HepG2 (cell line): Measurements from ENCODE around the gene LCN12. TPM values are rescaled to one million over a fixed set of nuclear protein-coding genes. Genes with fewer than 3 reads are reported as not detected.

Experiments
- ATAC-seq: fragments of 200-7000 bp; cut with Tn5 transposase; 3 replicates; pipeline ENCODE4 v1.9.1; 2020; ENCODE audit warnings: mild to moderate bottlenecking, moderate library complexity
- BruUV-seq: library from RNA; stranded (reverse); fragments of 400-500 nt; replicated peaks from 2 replicates; lab custom pipeline; 2021; lab: Mats Ljungman, UMichigan
- CTCF ChIA-PET: fragments of 300-600 bp; formaldehyde crosslinking; extraction: SDS; loops from one replicate; lab custom pipeline; 2021; ENCODE audit warnings: low total read pairs, inconsistent platforms, low intra/inter-chr PET ratio; lab: Yijun Ruan, JAX
- POLR2A ChIA-PET: fragments of 350-600 bp; sonication (Branson Sonifier 250); formaldehyde crosslinking; loops from one replicate; lab custom pipeline; 2020; ENCODE audit warnings: antibody characterized with exemption, inconsistent platforms; lab: Yijun Ruan, JAX
- DNase-seq: peaks from one replicate; pipeline ENCODE4 v3.0.0-alpha.2; 2015; ENCODE audit warnings: low spot score
- FAIRE-seq: peaks from 3 replicates; lab custom pipeline; 2011; peaks lifted over from hg19 to GRCh38; lab: Jason Lieb, UNC
- H2AFZ ChIP-seq: one replicate; pipeline ENCODE4 v1.6.1; 2011; ENCODE audit warnings: low read length, inconsistent platforms
- H3K27ac ChIP-seq: fragments of 300-600 bp; 3 replicates; pipeline ENCODE4 v1.8.0; 2011; ENCODE audit warnings: mixed run types, mild to moderate bottlenecking, mixed read lengths, low read length, inconsistent platforms; ENCODE audit not compliant: insufficient read depth; ENCODE audit errors: extremely low read length
- H3K27me3 ChIP-seq, 2 experiments: fragments of 200-600 bp in 1 of 2; 2 replicates in 1 of 2; 3 replicates in 1 of 2; pipeline versions ENCODE4 v1.6.0 to v1.8.0; 2011; ENCODE audit warnings: low read length in 2 of 2, mild to moderate bottlenecking in 2 of 2, moderate library complexity in 2 of 2, inconsistent platforms in 1 of 2; ENCODE audit not compliant: insufficient read depth in 2 of 2, control insufficient read depth in 1 of 2
- H3K36me3 ChIP-seq, 2 experiments: fragments of 200-600 bp in 1 of 2; replicated peaks in 1 of 2; 2 replicates in 1 of 2; 3 replicates in 1 of 2; pipeline versions ENCODE4 v1.5.1 to v1.8.0; 2011; ENCODE audit warnings: low read length in 2 of 2, inconsistent platforms in 1 of 2; ENCODE audit not compliant: insufficient read depth in 2 of 2, control insufficient read depth in 1 of 2
- H3K4me1 ChIP-seq: 2 replicates; pipeline ENCODE4 v1.5.1; 2012; ENCODE audit warnings: low read length, inconsistent platforms; ENCODE audit not compliant: insufficient read depth
- H3K4me2 ChIP-seq: 2 replicates; pipeline ENCODE4 v1.6.0; 2011; ENCODE audit warnings: low read depth, low read length, inconsistent platforms
- H3K4me3 ChIP-seq, 3 experiments: fragments of 200-600 bp in 1 of 3; sonication (generic), shearing (Covaris generic) in 1 of 3; replicated peaks in 1 of 3; 2 replicates each; pipeline ENCODE4 v1.5.1; 2011 to 2016; ENCODE audit warnings: low read length in 3 of 3, inconsistent platforms in 2 of 3, low read depth in 2 of 3, mild to moderate bottlenecking in 2 of 3, control low read depth in 1 of 3, mixed read lengths in 1 of 3; ENCODE audit not compliant: insufficient read depth in 1 of 3
- H3K79me2 ChIP-seq: one replicate; pipeline ENCODE4 v1.6.1; 2011; ENCODE audit warnings: low read length, inconsistent platforms; ENCODE audit not compliant: insufficient read depth
- H3K9ac ChIP-seq: 2 replicates; pipeline ENCODE4 v1.6.0; 2011; ENCODE audit warnings: mild to moderate bottlenecking, low read depth, low read length, inconsistent platforms; ENCODE audit not compliant: insufficient read depth
- H3K9me3 ChIP-seq: 2 replicates; pipeline ENCODE4 v1.5.1; 2012; ENCODE audit warnings: mild to moderate bottlenecking, low read length
- H4K20me1 ChIP-seq: 2 replicates; pipeline ENCODE4 v1.6.0; 2011; ENCODE audit warnings: inconsistent platforms, mild to moderate bottlenecking, low read length, moderate library complexity; ENCODE audit not compliant: insufficient read depth
- CBX5 ChIP-seq: sonication (generic); formaldehyde crosslinking; IDR thresholded peaks from 2 replicates; pipeline ENCODE4 v1.4.0; 2020; ENCODE audit warnings: missing genetic modification reagents, borderline replicate concordance
- CSRNP2 ChIP-seq: sonication (generic); formaldehyde crosslinking; conservative IDR thresholded peaks from 2 replicates; pipeline ENCODE4 v1.8.0; 2022; ENCODE audit warnings: low read depth, missing genetic modification reagents
- MLXIP ChIP-seq: sonication (generic); formaldehyde crosslinking; IDR thresholded peaks from 2 replicates; pipeline ENCODE4 v1.9.0; 2021; ENCODE audit warnings: missing genetic modification reagents, borderline replicate concordance
- PHF5A ChIP-seq: IDR thresholded peaks from one replicate; pipeline ENCODE4 v1.6.1; 2018; ENCODE audit warnings: low read depth, missing genetic modification reagents; ENCODE audit not compliant: unreplicated experiment
- THAP9 ChIP-seq: sonication (generic); formaldehyde crosslinking; IDR thresholded peaks from 2 replicates; pipeline ENCODE4; 2020; ENCODE audit warnings: missing genetic modification reagents, mild to moderate bottlenecking, borderline replicate concordance
- TRIM24 ChIP-seq: sonication (generic); formaldehyde crosslinking; IDR thresholded peaks from 2 replicates; pipeline ENCODE4 v1.8.0; 2022; ENCODE audit warnings: mild to moderate bottlenecking, missing genetic modification reagents
- ZFP82 ChIP-seq: sonication (generic); formaldehyde crosslinking; IDR thresholded peaks from 2 replicates; pipeline ENCODE4 v1.5.1; 2020; ENCODE audit warnings: mild to moderate bottlenecking, missing genetic modification reagents, borderline replicate concordance
- ZNF44 ChIP-seq: sonication (generic); formaldehyde crosslinking; IDR thresholded peaks from 2 replicates; pipeline ENCODE4 v1.5.1; 2020; ENCODE audit warnings: mild to moderate bottlenecking, missing genetic modification reagents
- ZNF598 ChIP-seq: sonication (generic); formaldehyde crosslinking; IDR thresholded peaks from 2 replicates; pipeline ENCODE4 v1.5.1; 2020; ENCODE audit warnings: mild to moderate bottlenecking, missing genetic modification reagents, borderline replicate concordance
- WGBS: methylation state at CpG from one replicate; pipeline ENCODE4 v1.1.6; 2017; ENCODE audit warnings: low lambda C conversion rate; 5-methylcytosine and 5-hydroxymethylcytosine counted together
- in situ Hi-C: cut with HindIII; loops from 2 replicates; pipeline ENCODE4 v1.10.0; 2017; ENCODE audit warnings: low pct_unique_long_range_greater_than_20kb; ENCODE audit not compliant: extremely low pct_ligation_motif_present
- intact Hi-C: fragments of 100-400 bp; cut with micrococcal nuclease; formaldehyde crosslinking; loops from one replicate; pipeline ENCODE4 v1.10.0; 2022; ENCODE audit not compliant: unreplicated experiment
- polyA plus RNA-seq, 8 experiments: library from polyadenylated mRNA; depleted of rRNA in 3 of 8; stranded (reverse) in 7 of 8; unstranded in 1 of 8; fragments of >200 nt; fragmentation: Illumina TruSeq in 4 of 8; extraction: Trizol in 4 of 8; gene quantifications; 2 replicates each; pipeline versions ENCODE4 v1.2.1 to v1.2.3, GENCODE V29; 2011 to 2016; ENCODE audit warnings: low read depth in 4 of 8, missing spikeins in 1 of 8, mixed read lengths in 1 of 8; ENCODE audit not compliant: insufficient read depth in 1 of 8
- total RNA-seq, 5 experiments: library from RNA; depleted of rRNA; stranded (reverse); fragments of >200 nt; fragmentation: Illumina TruSeq; extraction: Trizol; gene quantifications; 2 replicates each; pipeline ENCODE4 v1.2.3, GENCODE V29; 2016; ENCODE audit warnings: low read depth in 1 of 5

LCN12 gene
- total and polyA plus RNA-seq, 2 of the 13 experiments (the other 11 are each of a cell fraction or from before 2014, with no cell fraction given) = 3.4 to 6.9 TPM

GRCh38 chr9:136921718-136922117, 30.4 kb upstream of the LCN12 start:
- Histone ChIP-seq H3K4me2 (no peak overlapping the region), H3K27ac (no peak overlapping the region), H3K9me3 (no peaks in the 10 kb centered on the region), H3K4me1 (no peaks in the 10 kb centered on the region), H3K79me2 (no peaks in the 10 kb centered on the region), H3K9ac (no peak overlapping the region), H3K27me3 (no peaks in the 10 kb centered on the region), H3K4me3 (no peak overlapping the region), H2AFZ (no peak overlapping the region), H4K20me1 (no peaks in the 10 kb centered on the region), H3K36me3 (peaks cover 29 to 57% of the 10 kb centered on the region in 2 experiments; a peak in 4 of 5 replicates)
- DNase-seq (no peak), ATAC-seq (no peak), FAIRE-seq (no peak)
- in situ Hi-C loops (no loop called here), intact Hi-C loops (no loop called here)
- ChIA-PET POLR2A (no interaction called here), CTCF (no interaction called here)
- no TSS peak for BruUV-seq
- TF ChIP-seq CSRNP2 (CRISPR knock-in tag) = no peak
- no peak for TF ChIP-seq MLXIP (CRISPR knock-in tag)
- no peak for TF ChIP-seq ZNF44 (CRISPR knock-in tag)
- TF ChIP-seq CBX5 (CRISPR knock-in tag) = no peak
- no peak for TF ChIP-seq ZFP82 (CRISPR knock-in tag)
- no peak for TF ChIP-seq TRIM24 (CRISPR knock-in tag)
- no peak for TF ChIP-seq PHF5A
- no peak for TF ChIP-seq ZNF598 (CRISPR knock-in tag)
- TF ChIP-seq THAP9 = no peak
- WGBS = 94% methylated on average over 7 of the region's 10 CpGs
